Measurements from ENCODE around the gene CCDC141.

CCDC141 gene

GRCh38 chr2:178899656-178900055, 150.3 kb downstream of the CCDC141 start:
- DNase-seq (ENCODE audit: low read depth in 1 of 2, low spot score in 1 of 2): no peak
- Histone ChIP-seq H3K4me3 (replicated peaks; ENCODE audit: insufficient read depth, low read length) (no peak overlapping the region), H3K27me3 (ENCODE audit: insufficient read depth, poor library complexity, severe bottlenecking) (peaks cover 3% of the 10 kb centered on the region), H3K27ac (replicated peaks) (no peak overlapping the region)
- TF ChIP-seq POLR2AphosphoS5 (IDR thresholded peaks at IDR 0.05; ENCODE audit: low read depth): no peak
- no peak for TF ChIP-seq REST (IDR thresholded peaks at IDR 0.05; ENCODE audit: insufficient replicate concordance, low read depth)
- TF ChIP-seq CTCF (IDR thresholded peaks at IDR 0.05; ENCODE audit: insufficient read depth, low read length): no peak
- no peak for TF ChIP-seq SPI1 (IDR thresholded peaks at IDR 0.05; ENCODE audit: borderline replicate concordance, low read depth)
- TF ChIP-seq GABPA (IDR thresholded peaks at IDR 0.05; ENCODE audit: low read depth): no peak

GRCh38 chr2:178895872-178896271, 154.1 kb downstream of the CCDC141 start:
- Histone ChIP-seq H3K27me3 (ENCODE audit: insufficient read depth, poor library complexity, severe bottlenecking) (peaks cover 3% of the 10 kb centered on the region), H3K4me3 (replicated peaks; ENCODE audit: insufficient read depth, low read length) (no peak overlapping the region), H3K27ac (replicated peaks) (no peak overlapping the region)
- DNase-seq (ENCODE audit: low read depth in 1 of 2, low spot score in 1 of 2): no peak
- TF ChIP-seq POLR2AphosphoS5 (IDR thresholded peaks at IDR 0.05; ENCODE audit: low read depth) (no peak), CTCF (IDR thresholded peaks at IDR 0.05; ENCODE audit: insufficient read depth, low read length) (no peak), SPI1 (IDR thresholded peaks at IDR 0.05; ENCODE audit: borderline replicate concordance, low read depth) (no peak), REST (IDR thresholded peaks at IDR 0.05; ENCODE audit: insufficient replicate concordance, low read depth) (no peak), GABPA (IDR thresholded peaks at IDR 0.05; ENCODE audit: low read depth) (no peak)

GRCh38 chr2:178895171-178895570, 154.8 kb downstream of the CCDC141 start:
- TF ChIP-seq POLR2AphosphoS5 (IDR thresholded peaks at IDR 0.05; ENCODE audit: low read depth) (no peak), GABPA (IDR thresholded peaks at IDR 0.05; ENCODE audit: low read depth) (no peak), SPI1 (IDR thresholded peaks at IDR 0.05; ENCODE audit: borderline replicate concordance, low read depth) (no peak)
- Histone ChIP-seq H3K27ac (replicated peaks) (no peak overlapping the region), H3K27me3 (ENCODE audit: insufficient read depth, poor library complexity, severe bottlenecking) (peaks cover 3% of the 10 kb centered on the region), H3K4me3 (replicated peaks; ENCODE audit: insufficient read depth, low read length) (no peak overlapping the region)
- no peak for DNase-seq (ENCODE audit: low read depth in 1 of 2, low spot score in 1 of 2)

- DNase-seq (ENCODE audit: low read depth in 1 of 2, low spot score in 1 of 2): no peak
- H3K27me3 ChIP-seq (ENCODE audit: insufficient read depth, poor library complexity, severe bottlenecking): peaks cover 3% of the 10 kb centered on the region
- no peak overlapping the region for H3K4me3 ChIP-seq (replicated peaks; ENCODE audit: insufficient read depth, low read length)
- TF ChIP-seq GABPA (IDR thresholded peaks at IDR 0.05; ENCODE audit: low read depth) (no peak), SPI1 (IDR thresholded peaks at IDR 0.05; ENCODE audit: borderline replicate concordance, low read depth) (no peak), POLR2AphosphoS5 (IDR thresholded peaks at IDR 0.05; ENCODE audit: low read depth) (no peak), CTCF (IDR thresholded peaks at IDR 0.05; ENCODE audit: insufficient read depth, low read length) (no peak), REST (IDR thresholded peaks at IDR 0.05; ENCODE audit: insufficient replicate concordance, low read depth) (no peak)
- H3K27ac ChIP-seq (replicated peaks): no peak overlapping the region
These were observed 156.9 kb downstream of the CCDC141 start for GRCh38 chr2:178892751-178893625.
